Measurements from ENCODE around the gene TNFSF11.

GRCh38 chr13:42574435-42575311 lies 721 bp downstream of the TNFSF11 start:
- no peak for TF ChIP-seq CTCF (IDR thresholded peaks at IDR 0.05)
- TF ChIP-seq ZFX (IDR thresholded peaks at IDR 0.05; ENCODE audit: borderline replicate concordance): no peak

Measured in 22Rv1 (cell line).